ENCODE data around the gene GCG. TPM values are rescaled to one million over a fixed set of nuclear protein-coding genes. Genes with fewer than 3 reads are reported as not detected.

Gene GCG
- total RNA-seq: not detected
- not detected for polyA plus RNA-seq

- H3K27ac ChIP-seq (ENCODE audit: low read depth in 1 of 2, low read length in 2 of 2): no peak within 1 kb of the TSS
- H3K36me3 ChIP-seq (ENCODE audit: control insufficient read depth in 4 of 4, insufficient read depth in 3 of 4, low read depth in 1 of 4, low read length in 3 of 4): no peaks in the 10 kb centered on the region
- 87% methylated on average over 3 of the region's 3 CpGs for WGBS
- H3K4me1 ChIP-seq (ENCODE audit: control insufficient read depth in 4 of 4, insufficient read depth in 4 of 4, low read length in 3 of 4): no peaks in the 10 kb centered on the region
- TF ChIP-seq YY1 (IDR thresholded peaks at IDR 0.05) (no peak), GABPA (IDR thresholded peaks at IDR 0.05 in 1 of 2, conservative IDR thresholded peaks at IDR 0.05 in 1 of 2) (no peak), SP1 (IDR thresholded peaks at IDR 0.05) (no peak), HNF4A (conservative IDR thresholded peaks at IDR 0.05) (no peak)
- H3K4me3 ChIP-seq (ENCODE audit: low read depth in 1 of 3, low read length in 3 of 3): no peak within 1 kb of the TSS
- no peaks in the 10 kb centered on the region for H3K9me3 ChIP-seq (ENCODE audit: control insufficient read depth in 4 of 4, low read length in 3 of 4)
- H3K9ac ChIP-seq (ENCODE audit: low read depth in 1 of 2, low read length in 2 of 2): no peak within 1 kb of the TSS
- DNase-seq (ENCODE audit: low spot score): no peak
- peaks cover 0 to 3% (median 0%) of the 10 kb centered on the region in 4 donors for H3K27me3 ChIP-seq (ENCODE audit: control insufficient read depth in 4 of 4, insufficient read depth in 4 of 4, low read length in 3 of 4)
These were observed at the start of gene GCG for GRCh38 chr2:162152147-162152546. GCG (minus strand) TSS chr2:162152247; CDS start chr2:162149178, 3,069 bp downstream.

GRCh38 chr2:162200636-162201035 lies 48.6 kb upstream of the GCG start:
- Histone ChIP-seq H3K9me3 (ENCODE audit: control insufficient read depth in 4 of 4, low read length in 3 of 4) (no peaks in the 10 kb centered on the region), H3K36me3 (ENCODE audit: control insufficient read depth in 4 of 4, insufficient read depth in 3 of 4, low read depth in 1 of 4, low read length in 3 of 4) (no peaks in the 10 kb centered on the region), H3K4me1 (ENCODE audit: control insufficient read depth in 4 of 4, insufficient read depth in 4 of 4, low read length in 3 of 4) (no peaks in the 10 kb centered on the region), H3K27me3 (ENCODE audit: control insufficient read depth in 4 of 4, insufficient read depth in 4 of 4, low read length in 3 of 4) (no peaks in the 10 kb centered on the region), H3K4me3 (ENCODE audit: low read depth in 1 of 3, low read length in 3 of 3) (no peak overlapping the region), H3K27ac (ENCODE audit: low read depth in 1 of 2, low read length in 2 of 2) (no peak overlapping the region), H3K9ac (ENCODE audit: low read depth in 1 of 2, low read length in 2 of 2) (no peak overlapping the region)
- 69% methylated on average over 1 of the region's 1 CpG for WGBS
- TF ChIP-seq ATF3 (IDR thresholded peaks at IDR 0.05) (no peak), MAX (IDR thresholded peaks at IDR 0.05) (no peak), JUND (IDR thresholded peaks at IDR 0.05) (no peak), EGR1 (IDR thresholded peaks at IDR 0.05; ENCODE audit: low read depth in 2 of 2) (no peak), HNF4A (conservative IDR thresholded peaks at IDR 0.05) (no peak), CTCF (IDR thresholded peaks at IDR 0.05; ENCODE audit: low read depth, low read length, missing input control) (no peak), NR2F2 (IDR thresholded peaks at IDR 0.05) (no peak), YY1 (IDR thresholded peaks at IDR 0.05) (no peak)
- no peak for DNase-seq (ENCODE audit: low spot score)

- H3K9me3 ChIP-seq (ENCODE audit: control insufficient read depth in 4 of 4, low read length in 3 of 4): no peaks in the 10 kb centered on the region
- no peaks in the 10 kb centered on the region for H3K36me3 ChIP-seq (ENCODE audit: control insufficient read depth in 4 of 4, insufficient read depth in 3 of 4, low read depth in 1 of 4, low read length in 3 of 4)
- H3K27ac ChIP-seq (ENCODE audit: low read depth in 1 of 2, low read length in 2 of 2): no peak overlapping the region
- 67% methylated on average over 1 of the region's 1 CpG for whole genome bisulfite sequencing
- H3K9ac ChIP-seq (ENCODE audit: low read depth in 1 of 2, low read length in 2 of 2): no peak overlapping the region
- H3K4me3 ChIP-seq (ENCODE audit: low read depth in 1 of 3, low read length in 3 of 3): no peak overlapping the region
- TF ChIP-seq NR2F2 (IDR thresholded peaks at IDR 0.05) (no peak), REST (IDR thresholded peaks at IDR 0.05) (no peak), FOXA1 (IDR thresholded peaks at IDR 0.05) (no peak), FOXA2 (IDR thresholded peaks at IDR 0.05) (no peak), HNF4A (conservative IDR thresholded peaks at IDR 0.05) (no peak), ZBTB33 (IDR thresholded peaks at IDR 0.05) (no peak), MAX (IDR thresholded peaks at IDR 0.05) (no peak), TAF1 (conservative IDR thresholded peaks at IDR 0.05) (no peak), ATF3 (IDR thresholded peaks at IDR 0.05) (no peak), JUND (IDR thresholded peaks at IDR 0.05) (no peak)
- DNase-seq (ENCODE audit: low spot score): no peak
- no peaks in the 10 kb centered on the region for H3K27me3 ChIP-seq (ENCODE audit: control insufficient read depth in 4 of 4, insufficient read depth in 4 of 4, low read length in 3 of 4)
- H3K4me1 ChIP-seq (ENCODE audit: control insufficient read depth in 4 of 4, insufficient read depth in 4 of 4, low read length in 3 of 4): no peaks in the 10 kb centered on the region
These were observed 47.9 kb upstream of the GCG start for GRCh38 chr2:162199913-162200312.
